IPS-NIHi11 (cell line): ENCODE results near the gene CELSR1.

Experiments used
- DNase-seq: peaks from one replicate; pipeline ENCODE4 v3.0.0; 2012; ENCODE audit warnings: mixed read lengths, low spot score

Gene CELSR1

GRCh38 chr22:46442217-46442853 is 95.1 kb downstream of the CELSR1 start:
- DNase-seq: peak; percentile 56

DNA sequence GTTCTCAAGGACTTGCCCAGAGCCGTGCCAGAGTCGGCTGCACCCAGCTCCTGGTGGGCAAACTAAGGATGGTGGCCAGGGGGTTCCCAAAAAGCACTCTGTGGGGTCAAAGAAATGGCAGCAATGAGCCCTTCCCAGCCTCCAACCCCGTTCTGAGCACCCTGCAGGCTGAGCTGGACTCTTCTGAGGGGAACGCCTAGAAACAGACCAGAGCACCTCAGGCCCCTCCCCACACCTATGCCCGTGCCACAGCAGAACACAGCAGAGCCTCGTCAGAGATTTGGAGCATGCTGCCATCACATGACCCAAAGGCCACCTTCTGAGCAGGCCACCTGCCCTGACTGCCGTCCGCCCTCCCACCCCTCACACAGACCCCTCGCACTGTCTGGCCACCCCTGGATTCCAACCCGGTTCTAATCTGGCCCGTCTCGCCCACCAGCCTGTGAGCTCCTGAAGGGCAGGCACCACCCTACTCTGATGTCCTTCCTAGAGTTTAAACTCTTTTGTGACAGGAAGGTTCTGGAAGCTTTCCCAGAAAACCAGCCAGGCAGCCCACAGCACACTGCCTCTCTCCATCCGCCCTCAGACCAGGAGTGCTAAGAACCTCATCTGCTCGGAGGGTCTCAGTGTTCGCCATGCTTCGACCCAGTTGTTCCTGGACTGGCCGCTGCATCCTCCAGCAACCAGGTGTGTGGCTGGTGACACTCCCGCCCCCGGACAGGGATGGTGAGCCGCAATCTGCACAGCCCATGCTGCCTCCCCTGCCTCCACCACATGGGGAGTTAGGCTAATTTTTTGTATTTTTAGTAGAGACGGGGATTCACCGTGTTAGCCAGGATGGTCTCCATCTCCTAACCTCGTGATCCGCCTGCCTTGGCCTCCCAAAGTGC is 97.6 kb downstream of the CELSR1 start:
- DNase-seq: no peak

DNA sequence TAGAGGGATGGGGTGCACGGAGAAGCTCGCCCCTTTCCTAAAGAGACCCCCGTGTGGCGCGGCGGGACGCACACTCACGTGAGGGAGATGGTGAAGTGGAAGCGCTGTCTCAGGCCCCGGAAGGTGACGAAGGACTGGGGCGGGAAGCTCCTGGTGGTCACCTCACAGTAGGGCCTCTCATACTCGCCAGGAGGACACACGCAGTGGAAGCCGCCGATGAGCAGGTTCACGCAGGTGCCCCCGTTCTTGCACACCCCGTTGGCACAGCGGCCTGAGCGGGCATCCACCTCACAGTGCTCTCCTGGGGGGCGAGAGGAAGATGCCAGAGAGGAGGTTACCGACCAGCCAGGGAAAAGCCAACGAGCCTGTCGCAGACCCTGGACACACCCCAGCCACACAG is 98.3 kb downstream of the CELSR1 start:
- no peak for DNase-seq

DNA sequence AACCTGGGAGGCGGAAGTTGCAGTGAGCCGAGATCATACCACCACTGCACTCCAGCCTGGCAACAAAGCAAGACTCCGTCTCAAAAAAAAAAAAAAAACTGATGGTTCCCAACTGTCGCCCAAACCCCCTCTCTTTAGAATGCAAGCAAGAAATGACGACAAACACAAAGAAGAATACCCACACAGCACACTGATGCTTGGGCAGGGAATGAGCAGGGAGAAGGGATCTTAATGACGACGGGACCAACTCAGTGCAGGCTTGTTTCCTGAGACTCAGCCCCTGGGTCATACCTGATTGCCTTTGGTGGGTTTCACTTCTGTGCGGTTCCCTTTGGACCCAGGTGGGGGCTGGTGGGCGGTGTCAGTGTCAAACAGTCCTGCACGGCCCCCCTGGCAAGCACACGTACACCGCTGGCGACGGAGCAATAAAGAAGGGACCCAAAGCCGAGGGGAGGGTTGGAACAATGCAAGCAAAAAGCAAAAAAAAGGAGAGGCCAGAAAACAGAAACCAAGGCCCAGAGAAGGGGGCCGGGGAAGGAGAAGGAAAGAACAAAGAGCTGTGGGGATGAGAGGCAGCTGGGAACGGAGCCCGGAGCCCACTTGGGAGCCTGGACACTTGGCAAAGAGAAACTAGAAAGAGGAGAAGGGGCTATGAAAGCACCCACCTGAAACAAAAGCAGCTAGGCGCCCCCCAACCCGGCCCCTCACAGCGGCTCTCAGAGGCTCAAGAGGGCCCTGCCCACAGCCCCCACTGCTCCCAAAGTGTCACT is 99.6 kb downstream of the CELSR1 start:
- DNase-seq: no peak

DNA sequence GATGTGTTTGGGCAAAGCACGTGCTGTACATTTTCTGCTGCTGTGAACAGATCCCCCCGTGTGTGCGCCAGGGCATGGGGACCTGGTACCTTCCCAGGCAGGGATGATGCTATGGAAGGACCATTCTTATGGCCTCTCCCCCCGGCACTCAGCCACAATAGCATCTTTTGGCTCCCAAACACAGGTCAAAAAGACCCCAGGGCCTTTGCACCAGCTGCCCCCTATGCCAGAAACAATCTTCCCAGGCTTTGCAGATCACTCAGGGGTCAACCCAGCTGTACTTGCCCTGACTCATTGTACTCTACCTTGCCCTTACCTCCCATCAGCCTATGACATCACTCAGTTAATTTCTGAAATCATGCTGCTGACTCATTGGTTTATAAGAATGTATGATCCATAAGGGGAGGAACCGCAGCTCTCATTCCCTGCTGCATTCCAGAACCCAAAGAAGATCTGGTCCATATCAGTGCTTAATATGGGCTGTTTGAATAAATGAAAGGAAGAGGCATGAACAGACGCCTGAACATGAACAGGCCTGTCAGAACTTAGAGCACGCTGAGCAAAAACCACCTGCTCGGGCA is 100.7 kb downstream of the CELSR1 start:
- DNase-seq: no peak

DNA sequence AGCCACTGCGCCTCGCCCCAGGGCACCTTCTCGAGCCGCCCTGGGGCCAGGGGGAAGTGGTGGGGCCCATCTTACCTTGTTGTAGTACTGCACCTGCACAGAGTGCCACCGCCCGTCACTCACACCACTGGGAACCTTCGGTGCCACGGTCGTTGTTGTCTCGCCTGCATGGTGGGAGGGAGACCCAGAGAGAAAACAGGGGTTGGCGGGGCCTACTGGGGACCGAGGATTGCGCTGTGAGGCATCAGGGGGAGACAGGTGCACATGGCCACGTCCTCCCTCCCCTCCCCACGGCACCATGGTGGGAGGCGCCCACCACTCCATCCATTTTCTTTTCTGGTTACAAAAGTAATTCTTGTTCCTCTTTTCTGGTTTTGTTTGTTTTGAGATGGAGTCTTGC is 104.1 kb downstream of the CELSR1 start:
- DNase-seq: no peak

GRCh38 chr22:46432164-46433068 is 105.0 kb downstream of the CELSR1 start:
- DNase-seq: no peak

DNA sequence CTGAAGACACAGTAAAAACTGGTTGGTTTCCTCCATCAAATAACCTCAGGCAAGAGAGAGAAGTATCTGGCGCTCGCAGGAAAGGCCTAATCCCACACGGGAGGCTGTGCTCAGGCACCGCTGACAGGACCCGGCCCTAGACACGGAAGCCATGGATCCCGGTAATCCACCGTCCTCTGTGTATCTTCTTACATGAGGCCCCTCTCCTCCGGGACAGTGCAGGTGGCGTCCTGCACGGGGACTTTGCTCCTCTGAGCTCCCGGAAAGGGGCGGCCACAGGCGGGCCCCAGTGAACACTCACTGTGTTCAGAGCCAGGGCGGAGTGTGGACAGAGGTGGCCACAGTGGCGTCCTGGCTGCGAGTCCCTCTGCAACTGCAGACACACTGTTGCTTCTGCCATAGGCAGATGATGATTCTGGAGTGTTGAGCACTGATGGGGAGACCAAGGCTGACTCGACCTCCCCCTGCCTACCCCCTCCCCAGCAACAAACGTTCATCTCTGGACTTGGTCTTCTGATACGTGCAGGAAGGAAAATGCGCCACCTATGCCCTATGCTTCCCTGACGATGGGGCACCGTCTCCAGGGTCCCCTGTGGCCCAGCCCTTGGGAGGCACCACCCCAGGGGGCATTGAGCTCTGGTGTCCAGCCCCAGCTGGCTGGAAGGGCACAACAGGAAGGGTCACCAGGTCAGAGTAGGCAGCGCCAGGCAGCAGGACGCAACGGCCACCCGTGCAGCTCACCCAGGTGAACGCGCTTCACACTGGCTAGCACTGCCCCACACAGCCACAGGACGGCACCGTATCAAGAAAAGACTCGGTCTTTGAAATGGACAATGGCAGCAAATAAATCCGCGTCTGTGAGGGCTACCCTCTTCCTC is 106.2 kb downstream of the CELSR1 start:
- no peak for DNase-seq

- DNase-seq: no peak
Observed at GRCh38 chr22:46429325-46429853, 108.0 kb downstream of the CELSR1 start.

DNA sequence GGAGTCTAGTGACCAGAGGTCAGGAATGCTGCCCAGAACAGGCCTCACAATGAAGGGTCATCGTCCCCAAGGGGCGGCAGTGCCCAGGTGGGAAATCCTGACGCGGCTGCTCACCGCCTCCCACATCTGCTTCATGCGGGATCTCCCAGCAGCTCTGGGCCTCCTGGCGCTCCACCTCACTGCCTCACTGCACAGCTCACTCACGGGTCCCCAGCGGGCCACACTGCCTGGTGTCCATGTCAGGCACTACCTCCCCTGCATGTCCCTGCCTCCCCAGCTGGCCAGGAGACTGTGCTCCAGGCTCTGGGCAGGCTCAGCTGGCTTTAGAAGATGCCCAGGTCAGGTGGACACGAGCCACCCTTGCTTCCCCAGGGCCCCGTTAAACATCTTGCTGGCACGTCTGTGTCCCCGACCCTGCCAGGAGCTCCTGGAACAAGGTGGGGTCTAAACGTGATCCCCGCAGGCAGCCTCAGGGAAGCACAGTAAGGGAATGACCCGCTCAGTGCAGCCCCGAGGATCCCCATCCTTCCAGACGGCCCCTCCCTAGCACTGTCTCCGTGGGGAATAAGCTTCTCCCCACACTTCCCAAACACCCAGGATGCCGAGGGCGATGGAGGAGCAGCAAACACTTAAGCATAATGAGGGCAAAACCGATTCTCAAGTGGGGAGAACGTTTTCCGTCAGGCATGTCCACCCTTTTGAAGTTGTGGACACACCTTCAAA is 108.7 kb downstream of the CELSR1 start:
- no peak for DNase-seq

DNA sequence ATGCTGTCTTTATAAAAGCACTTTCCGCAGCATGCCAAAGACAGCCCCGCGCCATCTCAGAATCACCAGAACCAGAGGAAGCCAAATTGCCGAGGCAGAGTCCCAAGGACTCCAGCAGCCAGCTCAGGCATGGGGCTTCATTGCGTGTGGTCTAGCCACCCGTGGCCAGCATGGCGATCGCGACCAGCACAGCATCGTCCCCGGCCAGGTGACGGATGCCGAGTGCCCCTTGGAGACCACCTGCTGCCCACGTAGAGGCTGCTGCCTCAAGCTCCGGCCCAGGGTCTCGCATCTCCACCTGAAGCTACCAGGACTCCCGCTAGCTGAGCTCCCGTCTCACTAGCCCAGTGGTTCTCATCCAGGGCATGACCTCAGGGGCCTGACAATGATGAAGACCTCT is 109.2 kb downstream of the CELSR1 start:
- no peak for DNase-seq

GRCh38 chr22:46425016-46425415 is 112.4 kb downstream of the CELSR1 start:
- no peak for DNase-seq

DNA sequence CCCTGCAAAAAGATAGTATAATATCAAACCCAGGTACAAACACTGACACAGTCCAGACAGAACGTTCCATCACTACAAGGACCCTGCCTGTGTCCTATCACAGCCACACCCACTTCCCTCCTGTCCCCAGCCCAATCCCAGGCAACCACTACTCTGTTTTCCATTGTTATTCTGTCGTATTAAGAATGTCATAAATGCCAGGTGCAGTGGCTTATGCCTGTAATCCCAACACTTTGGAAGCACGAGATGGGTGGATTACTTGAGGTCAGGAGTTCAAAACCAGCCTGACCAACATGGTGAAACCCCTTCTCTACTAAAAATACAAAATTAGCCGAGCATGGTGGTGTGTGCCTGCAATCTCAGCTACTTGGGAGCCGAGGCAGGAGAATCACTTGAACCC is 112.9 kb downstream of the CELSR1 start:
- DNase-seq: no peak

DNA sequence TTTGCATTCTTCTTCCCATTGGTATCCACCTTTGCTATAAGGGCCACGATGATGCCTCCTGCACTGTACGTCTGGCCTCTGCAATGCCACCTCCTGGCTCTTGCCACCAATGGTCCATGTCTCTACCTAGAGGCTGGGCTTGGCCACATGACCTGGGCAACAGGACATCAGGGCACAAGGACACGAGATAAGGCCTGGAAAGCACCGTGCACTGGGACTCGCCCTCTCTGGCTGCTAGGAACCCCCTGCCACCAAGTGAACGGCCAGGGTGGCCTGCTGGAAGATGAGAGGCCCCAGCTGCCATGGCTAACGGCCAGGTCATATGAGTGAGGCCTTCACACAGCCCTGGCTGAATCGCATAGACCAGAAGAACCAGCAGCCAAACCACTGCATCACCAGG is 114.5 kb downstream of the CELSR1 start:
- no peak for DNase-seq

DNA sequence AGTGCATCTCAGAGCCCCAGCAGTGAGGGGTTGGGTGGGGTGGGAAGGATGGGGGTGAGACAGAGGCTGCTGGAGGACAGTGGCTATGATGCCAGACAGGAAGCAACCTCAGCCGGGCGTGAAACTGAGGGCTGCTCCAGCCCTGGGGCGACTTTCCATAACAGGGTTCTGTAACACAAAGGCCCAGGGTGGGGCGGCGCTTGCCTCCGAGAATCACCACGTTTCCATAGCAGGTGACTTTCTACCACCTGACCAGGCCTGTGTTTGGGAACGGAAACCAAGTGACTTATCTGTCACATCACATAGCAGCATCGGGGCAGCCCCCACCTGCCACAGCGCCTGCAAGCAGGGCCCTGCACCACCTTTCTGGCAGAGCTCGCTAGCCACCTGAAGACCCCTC is 116.2 kb downstream of the CELSR1 start:
- DNase-seq: no peak

DNA sequence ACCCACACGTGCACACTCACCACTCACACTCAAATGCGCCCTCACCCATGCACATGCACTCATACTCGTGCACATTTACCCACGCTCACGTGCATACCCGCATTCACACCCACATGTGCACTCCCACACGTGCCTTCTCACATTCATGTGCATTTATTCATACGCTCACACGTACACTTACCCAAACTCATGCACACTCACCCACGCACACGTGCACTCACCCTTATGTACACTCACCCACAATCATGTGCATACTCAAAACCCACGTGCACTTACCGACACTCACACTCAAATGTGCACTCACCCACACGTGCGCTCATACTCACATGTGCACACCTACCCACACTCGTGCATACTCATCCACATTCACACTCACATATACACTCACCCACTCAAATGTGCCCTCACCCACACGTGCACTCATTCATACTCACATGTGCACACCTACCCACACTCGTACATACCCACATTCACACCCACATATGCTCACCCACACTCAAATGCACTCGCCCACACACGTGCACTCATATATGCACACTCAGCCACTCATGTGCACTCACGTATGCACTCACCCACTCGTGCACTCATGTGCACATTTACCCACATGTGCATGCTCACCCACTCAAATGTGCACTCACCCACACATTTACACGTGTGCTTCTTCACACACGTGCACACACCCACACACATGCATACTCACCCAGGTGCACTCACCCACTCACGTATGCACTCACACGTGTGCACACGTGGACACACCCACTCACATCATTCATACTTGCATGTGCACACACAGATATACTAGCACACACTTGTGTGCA is 117.5 kb downstream of the CELSR1 start:
- DNase-seq: no peak

DNA sequence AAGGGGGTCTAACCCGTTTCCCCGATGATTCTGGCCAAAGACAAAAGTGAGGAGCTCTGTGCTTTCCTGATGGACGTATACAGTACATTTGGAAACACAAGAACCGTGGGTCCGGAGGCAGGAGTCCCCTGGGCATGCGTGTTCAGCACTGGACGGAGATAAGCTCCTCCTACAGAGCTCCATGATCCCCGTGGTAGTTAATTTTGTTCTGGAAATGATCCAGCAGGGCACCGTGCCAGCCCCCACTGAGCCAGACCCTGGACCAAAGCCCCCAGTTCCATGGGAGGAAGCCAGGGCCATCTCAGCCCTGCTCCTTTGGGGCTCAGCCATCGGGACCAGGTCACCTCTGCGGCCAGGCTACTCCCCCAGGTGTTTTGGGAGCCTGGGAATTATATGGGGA is 118.6 kb downstream of the CELSR1 start:
- DNase-seq: no peak

- no peak for DNase-seq
Observed at GRCh38 chr22:46417769-46418168, 119.7 kb downstream of the CELSR1 start.
